SK-N-DZ (cell line): Measurements from ENCODE around the gene KRT6B.
"Not testable (repeated sequence)": the region's sequence is repeated elsewhere in the genome, so short reads cannot be mapped to it uniquely, and the experiment has no call there.

Experiments
- DNase-seq: peaks from one replicate; pipeline ENCODE4 v3.0.0-alpha.2; 2015; ENCODE audit warnings: low spot score

KRT6B gene

GRCh38 chr12:52413202-52413601 lies 38.7 kb downstream of the KRT6B start:
- DNase-seq: no peak

GRCh38 chr12:52411815-52412214 lies 40.1 kb downstream of the KRT6B start:
- DNase-seq: no peak

- DNase-seq: not testable (repeated sequence)
These were observed 41.2 kb downstream of the KRT6B start for GRCh38 chr12:52410589-52411248.

- DNase-seq: no peak
These were observed 44.0 kb downstream of the KRT6B start for GRCh38 chr12:52407918-52408317.

GRCh38 chr12:52405922-52406385 lies 46.0 kb downstream of the KRT6B start, which contains the start of gene KRT82:
Gene KRT82 (minus strand): TSS chr12:52406335. CDS start chr12:52406277, 58 bp downstream.
- no peak for DNase-seq

- no peak for DNase-seq
These were observed 47.0 kb downstream of the KRT6B start for GRCh38 chr12:52404951-52405350.

GRCh38 chr12:52403561-52403960 lies 48.4 kb downstream of the KRT6B start:
- no peak for DNase-seq

- no peak for DNase-seq
These were observed 48.9 kb downstream of the KRT6B start for GRCh38 chr12:52402873-52403540.

GRCh38 chr12:52402377-52402776 lies 49.6 kb downstream of the KRT6B start:
- DNase-seq: no peak

- DNase-seq: no peak
These were observed 50.0 kb downstream of the KRT6B start for GRCh38 chr12:52401926-52402325.

GRCh38 chr12:52401526-52401925 lies 50.4 kb downstream of the KRT6B start:
- no peak for DNase-seq

- DNase-seq: no peak
These were observed 51.0 kb downstream of the KRT6B start for GRCh38 chr12:52400906-52401305.

GRCh38 chr12:52399756-52400155 lies 52.2 kb downstream of the KRT6B start:
- no peak for DNase-seq

GRCh38 chr12:52398176-52398575 lies 53.8 kb downstream of the KRT6B start:
- DNase-seq: no peak

GRCh38 chr12:52396656-52397055 lies 55.3 kb downstream of the KRT6B start:
- no peak for DNase-seq
